GM23338 (cell line): ENCODE data around the gene MEOX1. TPM values are rescaled to one million over a fixed set of nuclear protein-coding genes. Genes with fewer than 3 reads are reported as not detected.

Experiments
- ATAC-seq: fragments of 200-7000 bp; cut with Tn5 transposase; 3 replicates; pipeline ENCODE4 v1.9.1; 2020
- DNase-seq: peaks from one replicate; pipeline ENCODE4 v3.0.0-alpha.2; 2015; ENCODE audit warnings: low spot score
- H2AFZ ChIP-seq: fragments of 200-600 bp; sonication (generic); 2 replicates; pipeline ENCODE4 v1.8.0; 2016; ENCODE audit warnings: antibody characterized with exemption, mild to moderate bottlenecking, moderate library complexity
- H3F3A ChIP-seq: fragments of 200-600 bp; sonication (generic); replicated peaks from 2 replicates; pipeline ENCODE4 v1.8.0; 2017; ENCODE audit warnings: antibody characterized with exemption, mixed run types, low read depth
- H3K27ac ChIP-seq: fragments of 200-600 bp; sonication (generic); 2 replicates; pipeline ENCODE4 v1.6.1; 2016; ENCODE audit warnings: low read depth
- H3K27me3 ChIP-seq: fragments of 200-600 bp; sonication (generic); 2 replicates; pipeline ENCODE4 v1.8.0; 2016; ENCODE audit warnings: mild to moderate bottlenecking, mixed run types, moderate library complexity; ENCODE audit not compliant: insufficient read depth
- H3K36me3 ChIP-seq: fragments of 200-600 bp; sonication (generic); 2 replicates; pipeline ENCODE4 v1.8.0; 2016; ENCODE audit warnings: mild to moderate bottlenecking; ENCODE audit not compliant: insufficient read depth
- H3K4me1 ChIP-seq: fragments of 200-600 bp; sonication (generic); 2 replicates; pipeline ENCODE4 v1.8.0; 2016; ENCODE audit warnings: mild to moderate bottlenecking, moderate library complexity; ENCODE audit not compliant: insufficient read depth
- H3K4me2 ChIP-seq: fragments of 200-600 bp; sonication (generic); 2 replicates; pipeline ENCODE4 v1.7.1; 2017; ENCODE audit warnings: mixed run types
- H3K4me3 ChIP-seq: fragments of 200-600 bp; sonication (generic); 2 replicates; pipeline ENCODE4 v1.6.1; 2016; ENCODE audit warnings: mixed run types
- H3K79me2 ChIP-seq: fragments of 200-600 bp; sonication (generic); replicated peaks from 2 replicates; pipeline ENCODE4 v1.8.0; 2017; ENCODE audit warnings: mild to moderate bottlenecking; ENCODE audit not compliant: insufficient read depth
- H3K9me2 ChIP-seq: fragments of 200-600 bp; sonication (generic); 2 replicates; pipeline ENCODE4 v1.8.0; 2017; ENCODE audit not compliant: insufficient read depth
- H4K20me1 ChIP-seq: fragments of 200-600 bp; sonication (generic); replicated peaks from 2 replicates; pipeline ENCODE4 v1.8.0; 2017; ENCODE audit warnings: mild to moderate bottlenecking; ENCODE audit not compliant: insufficient read depth
- H3K27ac Mint-ChIP-seq: 2 replicates; pipeline ENCODE4 v1.8.0; 2020; ENCODE audit warnings: inconsistent platforms, mild to moderate bottlenecking, moderate library complexity, mixed read lengths
- H3K27me3 Mint-ChIP-seq: 3 replicates; pipeline ENCODE4 v1.8.0; 2022; ENCODE audit warnings: low read depth, mild to moderate bottlenecking, moderate library complexity, mixed read lengths, inconsistent platforms; ENCODE audit not compliant: insufficient read depth, poor library complexity
- H3K36me3 Mint-ChIP-seq: 3 replicates; pipeline ENCODE4 v1.8.0; 2021; ENCODE audit warnings: low read depth, mild to moderate bottlenecking, inconsistent platforms, moderate library complexity, mixed read lengths
- H3K4me1 Mint-ChIP-seq: 3 replicates; pipeline ENCODE4 v1.8.0; 2020; ENCODE audit warnings: mild to moderate bottlenecking, inconsistent platforms, mixed read lengths
- H3K4me3 Mint-ChIP-seq: 3 replicates; pipeline ENCODE4 v1.8.0; 2021; ENCODE audit warnings: moderate library complexity, mild to moderate bottlenecking, inconsistent platforms, mixed read lengths
- H3K9me3 Mint-ChIP-seq: 3 replicates; pipeline ENCODE4 v1.8.0; 2020; ENCODE audit warnings: moderate library complexity, mild to moderate bottlenecking, inconsistent platforms, mixed read lengths
- CTCF ChIP-seq, 2 experiments: fragments of 200-600 bp in 1 of 2; sonication (generic) in 1 of 2; conservative IDR thresholded peaks; 2 replicates each; pipeline versions ENCODE4 v1.5.1 to v1.6.1; 2016 to 2017; ENCODE audit warnings: antibody characterized with exemption in 2 of 2, low read depth in 2 of 2, mild to moderate bottlenecking in 2 of 2, moderate library complexity in 1 of 2
- EZH2 ChIP-seq: fragments of 200-600 bp; sonication (generic); IDR thresholded peaks from one replicate; pipeline ENCODE4 v1.8.0; 2017; ENCODE audit warnings: antibody characterized with exemption, mild to moderate bottlenecking, low read depth; ENCODE audit not compliant: unreplicated experiment
- JUNB ChIP-seq: IDR thresholded peaks from one replicate; pipeline ENCODE4 v1.6.1; 2016; ENCODE audit warnings: antibody characterized with exemption; ENCODE audit not compliant: unreplicated experiment
- STAT1 ChIP-seq: IDR thresholded peaks from one replicate; pipeline ENCODE4 v1.6.1; 2016; ENCODE audit warnings: antibody characterized with exemption; ENCODE audit not compliant: unreplicated experiment
- ZNF331 ChIP-seq: fragments of 250-450 bp; sonication (Bioruptor Pico); IDR thresholded peaks from 2 replicates; pipeline ENCODE4 v1.5.0; 2020; ENCODE audit warnings: low read depth, mild to moderate bottlenecking, moderate library complexity
- polyA plus RNA-seq: library from polyadenylated mRNA; unstranded; fragments of >200 nt; fragmentation: Nextera tagmentation; extraction: Ambion mirVana; gene quantifications from 2 replicates; pipeline ENCODE4 v1.2.1, GENCODE V29; 2016
- total RNA-seq: library from RNA; depleted of rRNA; stranded (reverse); fragments of >200 nt; shearing (Covaris generic); gene quantifications from 2 replicates; pipeline ENCODE4 v1.2.3, GENCODE V29; 2014
- TF ChIP-seq, protein P1 (sequence below): IDR thresholded peaks from 2 replicates; pipeline ENCODE4 v1.6.1; 2016; ENCODE audit warnings: antibody characterized with exemption

MEOX1 gene
- total and polyA plus RNA-seq, 2 experiments from 2014 or later: not detected

- TF ChIP-seq, protein P1, sequence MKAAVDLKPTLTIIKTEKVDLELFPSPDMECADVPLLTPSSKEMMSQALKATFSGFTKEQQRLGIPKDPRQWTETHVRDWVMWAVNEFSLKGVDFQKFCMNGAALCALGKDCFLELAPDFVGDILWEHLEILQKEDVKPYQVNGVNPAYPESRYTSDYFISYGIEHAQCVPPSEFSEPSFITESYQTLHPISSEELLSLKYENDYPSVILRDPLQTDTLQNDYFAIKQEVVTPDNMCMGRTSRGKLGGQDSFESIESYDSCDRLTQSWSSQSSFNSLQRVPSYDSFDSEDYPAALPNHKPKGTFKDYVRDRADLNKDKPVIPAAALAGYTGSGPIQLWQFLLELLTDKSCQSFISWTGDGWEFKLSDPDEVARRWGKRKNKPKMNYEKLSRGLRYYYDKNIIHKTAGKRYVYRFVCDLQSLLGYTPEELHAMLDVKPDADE: no peak
These were observed 12.8 kb downstream of the MEOX1 start (continued) for GRCh38 chr17:43648916-43649315.

- Mint-ChIP-seq H3K27ac (no peak overlapping the region), H3K4me3 (peak overlapping the region; percentile 65; the same call in 2 of the 3 replicates), H3K9me3 (no peaks in the 10 kb centered on the region), H3K4me1 (peaks cover 10% of the 10 kb centered on the region), H3K27me3 (peaks cover 24% of the 10 kb centered on the region), H3K36me3 (no peaks in the 10 kb centered on the region)
- Histone ChIP-seq H3K4me1 (peaks cover 8% of the 10 kb centered on the region; the same call in 1 of the 2 replicates), H3K4me3 (peak overlapping the region; percentile 74), H4K20me1 (no peaks in the 10 kb centered on the region), H3K4me2 (peak overlapping the region; percentile 90), H3K9me2 (no peaks in the 10 kb centered on the region), H2AFZ (peak overlapping the region; percentile 97), H3K36me3 (no peaks in the 10 kb centered on the region), H3K27me3 (peaks cover 19% of the 10 kb centered on the region), H3K27ac (no peak overlapping the region), H3K79me2 (no peaks in the 10 kb centered on the region), H3F3A (no peaks in the 10 kb centered on the region)
- DNase-seq (peak; percentile 62), ATAC-seq (peak; percentile 84)
- TF ChIP-seq STAT1: no peak
- TF ChIP-seq CTCF (conservative IDR thresholded peaks at IDR 0.05; ENCODE audit: low read depth in 2 of 2): peak; percentile 29 to 55; a peak in 3 of 4 replicates
These were observed 15.8 kb downstream of the MEOX1 start for GRCh38 chr17:43645765-43646481.

GRCh38 chr17:43645450-43645764, 16.3 kb downstream of the MEOX1 start:
- Mint-ChIP-seq H3K4me1 (peaks cover 15% of the 10 kb centered on the region), H3K27ac (no peak overlapping the region), H3K27me3 (peaks cover 25% of the 10 kb centered on the region), H3K9me3 (no peaks in the 10 kb centered on the region), H3K36me3 (no peaks in the 10 kb centered on the region), H3K4me3 (peak overlapping the region; percentile 65; the same call in 2 of the 3 replicates)
- Histone ChIP-seq H3K4me1 (peaks cover 8% of the 10 kb centered on the region; the same call in 1 of the 2 replicates), H3K27me3 (peaks cover 19% of the 10 kb centered on the region), H3K27ac (no peak overlapping the region), H3K36me3 (no peaks in the 10 kb centered on the region), H4K20me1 (no peaks in the 10 kb centered on the region), H3K4me3 (peak overlapping the region; percentile 74), H3F3A (no peaks in the 10 kb centered on the region), H3K4me2 (peak overlapping the region; percentile 90), H2AFZ (peak overlapping the region; percentile 97), H3K79me2 (no peaks in the 10 kb centered on the region), H3K9me2 (no peaks in the 10 kb centered on the region)
- DNase-seq (peak; percentile 53), ATAC-seq (peak; percentile 55)
- TF ChIP-seq EZH2: peak; percentile 24
- no peak for TF ChIP-seq ZNF331 (CRISPR knock-in tag)
- no peak for TF ChIP-seq JUNB
- TF ChIP-seq CTCF (conservative IDR thresholded peaks at IDR 0.05; ENCODE audit: low read depth in 2 of 2): no peak
- TF ChIP-seq, protein P1: no peak
